HG03108 (cell line): ENCODE measurements around the gene ZSCAN32.

Experiments
- ATAC-seq: cut with Tn5 transposase; IDR thresholded peaks from one replicate; pipeline ENCODE4 v1.9.1; 2021; ENCODE audit warnings: moderate library complexity; ENCODE audit not compliant: unreplicated experiment

The ZSCAN32 gene

DNA sequence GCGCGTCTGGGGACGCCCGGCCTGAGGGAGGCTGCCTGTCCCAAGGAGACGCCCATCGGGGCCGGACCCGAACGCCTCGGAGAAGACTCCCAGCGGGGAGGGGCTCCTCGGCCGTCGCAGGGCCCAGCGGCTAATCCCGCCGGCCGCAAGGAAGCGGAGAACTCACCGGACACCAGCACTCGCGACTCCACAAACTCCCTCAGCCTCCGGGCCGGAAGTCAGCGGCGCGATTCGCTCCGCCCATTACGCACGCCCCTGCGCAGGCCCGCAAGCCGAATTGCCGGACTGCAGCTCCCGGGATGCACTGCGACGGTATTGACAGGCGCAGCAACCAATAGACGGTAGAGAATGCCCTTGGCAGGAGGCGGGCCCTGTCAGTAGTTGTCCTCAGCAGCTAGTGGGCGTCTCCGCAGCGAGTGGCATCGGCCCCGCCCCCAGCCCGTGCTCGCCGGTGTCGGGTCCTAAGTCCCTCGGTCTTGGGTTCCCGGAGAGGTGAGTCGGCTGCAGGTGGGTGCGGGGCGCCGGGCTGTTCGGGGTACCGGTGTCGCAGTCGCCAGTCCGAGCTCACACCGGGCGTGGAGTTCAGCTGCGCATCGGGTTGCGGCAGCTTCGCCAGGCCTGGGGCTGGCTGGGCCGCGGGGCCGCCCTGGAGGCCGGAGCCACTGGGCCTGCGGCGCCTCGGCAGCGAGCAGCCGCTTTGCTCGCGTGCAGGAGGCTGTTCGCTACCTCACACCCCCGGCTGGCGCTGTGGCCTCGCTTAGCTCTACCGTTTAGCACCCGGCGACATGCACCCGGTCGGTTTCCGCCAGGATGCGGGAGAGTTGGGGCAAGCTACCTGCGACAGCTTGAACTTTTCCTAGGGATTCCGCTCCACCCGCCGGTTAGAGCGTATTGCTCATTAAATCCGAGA lies at the start of gene ZSCAN32, which contains the start of gene ZNF174:
Gene ZSCAN32 (minus strand): TSS at position 226 of the 910 bp plus-strand sequence. CDS start 3,447 bp downstream, outside the sequence.
Gene ZNF174 (plus strand): TSS at position 437 of the 910 bp plus-strand sequence. CDS start 790 bp downstream, outside the sequence.
- peak; percentile 98 for ATAC-seq

DNA sequence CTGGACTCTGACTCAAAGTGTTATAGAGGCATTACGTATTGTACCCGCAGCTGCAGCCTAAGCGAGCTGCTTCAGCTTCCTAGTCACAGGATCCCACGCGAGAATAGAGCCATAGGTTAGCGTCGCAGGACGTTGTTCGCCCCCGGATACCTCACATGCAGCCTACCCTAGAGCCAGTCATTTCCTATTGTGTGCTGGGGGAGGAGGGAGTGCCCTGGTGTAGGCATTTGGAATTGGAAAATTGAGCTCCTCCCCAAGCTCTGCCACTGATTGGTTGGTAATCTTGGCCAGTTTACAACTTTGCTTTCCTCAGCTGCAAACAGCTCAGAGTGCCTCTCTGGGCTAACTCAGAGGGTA lies 43.2 kb upstream of the ZSCAN32 start:
- ATAC-seq, result peak; percentile 18

DNA sequence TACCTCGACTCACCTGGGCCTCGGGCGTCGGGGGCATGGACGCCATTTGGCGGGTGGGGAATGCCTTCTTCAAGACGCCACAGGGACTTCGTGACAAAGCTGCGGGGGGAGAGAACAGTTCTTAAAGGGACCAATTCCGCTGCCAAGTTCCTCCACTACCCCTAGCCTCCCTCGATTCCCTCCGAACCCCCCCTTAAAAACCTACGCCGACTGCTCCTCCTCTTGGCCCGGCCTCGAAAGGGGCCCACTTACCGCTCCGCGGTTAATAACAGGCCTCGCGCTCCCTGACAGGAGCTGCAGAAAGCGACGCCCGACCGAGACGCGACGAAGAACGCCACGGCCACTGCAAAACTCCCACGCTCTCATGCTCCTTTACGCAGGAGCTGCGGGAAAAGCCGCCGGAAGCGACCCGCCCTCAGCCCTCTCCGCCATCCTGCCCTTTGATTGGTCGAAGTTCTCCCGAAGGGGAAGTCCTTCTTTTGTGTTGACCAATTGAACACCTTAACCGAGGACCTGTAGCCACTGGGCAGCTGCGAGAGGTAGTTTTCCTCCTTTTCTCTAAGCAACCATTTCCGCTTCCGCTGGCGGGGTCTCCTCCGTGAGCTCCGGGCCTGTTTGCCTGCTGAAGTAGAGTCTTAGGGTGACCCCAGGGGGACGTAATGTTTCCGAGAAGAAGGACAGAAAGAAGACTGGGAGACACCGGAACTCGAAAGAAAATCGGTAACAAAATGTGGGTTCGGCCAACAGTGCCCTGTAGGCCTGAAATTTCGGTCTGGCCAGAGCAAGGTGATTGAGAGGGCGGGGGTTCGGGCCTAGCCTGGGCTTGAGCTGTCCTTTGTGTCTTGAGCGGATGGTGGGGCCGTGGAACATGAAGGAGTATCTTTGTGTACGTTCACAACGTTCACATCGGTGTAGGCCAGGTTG lies 42.6 kb upstream of the ZSCAN32 start, which contains the start of the genes NAA60 and ZNF597:
Gene NAA60 (plus strand): TSS at position 573 of the 924 bp plus-strand sequence. CDS start 32,548 bp downstream, outside the sequence.
Gene ZNF597 (minus strand): TSS at position 397 of the 924 bp plus-strand sequence. CDS start 351 bp downstream, at position 46.
- peak; percentile 89 for ATAC-seq

DNA sequence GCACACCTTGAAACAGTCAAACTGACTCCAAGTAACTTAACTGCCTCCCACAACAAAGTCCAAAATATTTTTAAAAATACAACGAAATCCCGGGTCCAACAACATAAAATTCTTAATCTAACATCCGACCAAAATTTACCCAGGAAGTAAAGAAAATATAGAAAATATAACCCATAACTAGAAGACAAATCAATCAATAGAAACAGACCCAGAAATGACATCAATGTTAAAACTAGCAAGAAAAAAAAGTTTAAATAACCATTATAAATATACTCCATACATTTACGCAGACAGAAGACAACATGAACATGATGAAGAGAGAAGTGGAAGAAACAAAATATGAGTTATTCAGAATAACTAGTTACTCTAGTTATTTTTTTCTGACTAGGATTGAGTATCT lies 38.8 kb upstream of the ZSCAN32 start:
- ATAC-seq, result no peak

DNA sequence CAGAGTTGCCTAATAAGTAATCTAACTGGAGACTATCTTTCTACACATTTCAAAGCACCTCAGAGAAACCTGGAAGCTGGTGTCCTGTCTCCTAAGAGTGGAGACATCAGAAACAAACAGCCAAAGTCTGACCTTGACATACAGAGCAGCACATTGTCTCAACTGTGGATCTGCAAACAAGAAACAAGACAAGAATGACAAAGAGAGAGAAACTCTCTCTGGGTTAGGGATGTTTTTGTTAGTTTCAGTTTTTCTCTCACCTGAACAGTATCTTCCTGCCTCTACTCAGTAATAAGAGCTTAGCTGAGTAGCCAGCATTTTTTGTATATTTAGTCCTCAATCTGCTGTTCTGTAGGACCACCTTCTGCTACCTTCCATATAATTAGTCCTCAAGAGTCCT lies 33.6 kb upstream of the ZSCAN32 start:
- no peak for ATAC-seq

DNA sequence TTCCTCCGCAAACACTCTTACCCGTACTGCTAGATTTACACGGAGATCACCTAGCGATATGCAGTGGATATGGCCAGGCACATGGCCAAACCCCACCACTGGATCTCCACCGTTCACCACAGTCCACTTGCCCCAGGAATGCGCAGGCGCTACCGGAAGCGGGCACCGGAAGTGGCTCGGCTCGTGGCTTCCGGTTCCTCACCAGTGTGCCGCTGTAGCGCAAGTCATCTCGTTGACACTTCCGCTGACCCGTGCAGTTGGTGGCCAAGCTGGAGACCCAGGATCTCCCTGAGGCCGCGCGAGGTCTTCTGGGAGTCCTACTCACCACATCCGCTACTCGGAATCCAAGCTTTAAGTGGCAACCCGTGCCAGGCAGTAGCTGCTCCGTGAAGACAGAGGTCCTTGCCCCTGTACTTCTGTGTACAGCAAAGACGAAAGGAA lies 31.0 kb upstream of the ZSCAN32 start:
- no peak for ATAC-seq

DNA sequence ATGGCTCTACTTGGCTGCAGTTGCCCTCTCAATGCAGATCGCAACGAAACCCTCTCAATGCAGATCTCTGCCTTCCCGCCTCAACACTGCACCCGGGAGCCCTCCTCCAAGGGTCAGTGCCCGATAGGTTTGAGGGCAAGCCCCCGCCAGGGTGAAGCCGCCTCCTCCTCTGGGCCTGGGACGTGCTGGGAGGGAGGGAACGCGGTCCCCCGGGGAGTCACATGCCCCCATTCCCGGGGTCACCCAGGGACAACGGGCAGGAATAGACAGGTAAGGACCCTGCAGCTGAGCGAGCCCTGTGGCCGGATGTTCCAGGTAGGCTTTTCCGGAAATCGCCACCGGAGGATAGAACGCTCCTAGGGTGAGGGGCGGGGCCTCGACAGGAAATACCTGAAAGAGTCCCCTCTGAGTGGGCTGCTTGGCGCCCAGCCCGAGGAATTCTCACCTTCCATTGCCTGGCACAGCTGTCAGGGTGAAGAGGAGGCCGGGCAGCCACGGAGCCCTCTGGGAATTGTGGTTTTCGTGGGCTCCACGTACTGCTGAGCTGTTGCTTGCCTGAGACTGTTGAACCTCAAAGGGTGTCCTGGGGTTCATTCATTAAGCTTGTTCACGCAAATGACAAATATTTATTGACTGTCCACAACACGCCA lies 13.1 kb upstream of the ZSCAN32 start:
- ATAC-seq, result no peak

DNA sequence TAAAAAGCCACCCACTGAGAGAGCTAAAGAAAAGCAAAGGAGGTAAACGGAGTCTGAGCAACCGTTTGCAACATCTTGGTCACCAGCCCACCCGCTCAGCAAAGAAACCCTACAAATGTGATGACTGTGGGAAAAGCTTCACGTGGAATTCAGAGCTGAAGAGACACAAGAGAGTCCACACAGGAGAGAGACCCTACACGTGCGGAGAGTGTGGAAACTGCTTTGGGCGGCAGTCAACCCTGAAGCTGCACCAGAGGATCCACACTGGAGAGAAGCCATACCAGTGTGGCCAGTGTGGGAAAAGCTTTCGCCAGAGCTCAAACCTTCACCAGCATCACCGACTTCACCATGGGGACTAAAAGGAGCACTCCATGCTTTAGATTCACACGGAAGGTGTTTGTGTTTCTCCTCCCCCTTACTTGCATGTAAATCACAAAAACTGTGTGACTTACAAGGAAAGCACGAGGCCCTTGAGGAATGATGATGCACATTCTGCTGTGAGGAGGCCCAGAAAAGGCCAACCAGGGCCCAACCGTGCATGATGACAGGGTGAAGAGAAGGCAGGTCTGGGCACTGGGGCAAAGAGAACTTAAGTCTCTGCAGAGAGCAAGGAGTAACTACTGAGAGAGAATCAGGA lies 7.9 kb upstream of the ZSCAN32 start:
- ATAC-seq, result no peak

DNA sequence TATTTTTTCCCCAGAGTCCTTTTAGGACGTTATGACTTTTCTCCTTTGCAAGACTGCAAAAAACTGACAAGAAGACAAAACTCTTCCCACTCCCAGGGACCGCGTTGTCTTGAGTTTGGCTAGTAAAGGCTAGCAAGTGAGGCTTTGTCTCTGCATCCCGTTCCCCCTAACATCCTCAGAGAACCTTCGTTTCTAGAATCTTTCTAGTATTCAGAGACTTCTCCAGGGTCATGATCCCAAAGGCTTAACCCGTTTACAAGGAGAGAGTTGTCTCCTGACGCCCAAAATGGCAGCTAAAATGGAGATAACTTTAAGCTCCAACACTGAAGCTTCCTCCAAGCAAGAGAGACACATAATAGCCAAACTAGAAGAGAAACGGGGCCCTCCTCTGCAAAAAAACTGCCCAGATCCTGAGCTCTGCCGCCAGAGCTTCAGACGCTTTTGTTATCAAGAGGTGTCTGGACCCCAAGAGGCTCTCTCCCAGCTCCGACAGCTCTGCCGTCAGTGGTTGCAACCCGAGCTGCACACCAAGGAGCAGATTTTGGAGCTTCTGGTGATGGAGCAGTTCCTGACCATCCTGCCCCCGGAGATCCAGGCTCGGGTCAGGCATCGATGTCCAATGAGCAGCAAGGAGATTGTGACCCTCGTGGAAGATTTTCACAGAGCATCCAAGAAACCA lies 1.1 kb upstream of the ZSCAN32 start:
- ATAC-seq, result no peak

DNA sequence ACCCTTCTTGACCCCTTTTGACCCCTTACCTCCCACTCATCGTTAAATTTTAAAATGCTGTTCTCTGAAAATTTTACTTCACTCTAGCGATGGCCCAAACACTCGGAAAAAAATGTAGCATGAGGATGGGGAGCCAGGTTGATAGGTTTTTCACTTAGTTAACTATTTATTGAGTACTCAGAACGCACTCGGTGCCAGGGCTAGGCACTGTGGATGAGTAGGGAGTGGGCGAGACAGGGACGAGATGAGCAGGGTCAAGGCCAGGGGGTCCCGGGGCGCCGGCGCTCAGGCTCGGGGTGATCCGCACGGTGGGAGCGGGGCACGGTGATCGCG lies 392 bp downstream of the ZSCAN32 start:
- ATAC-seq, result no peak

DNA sequence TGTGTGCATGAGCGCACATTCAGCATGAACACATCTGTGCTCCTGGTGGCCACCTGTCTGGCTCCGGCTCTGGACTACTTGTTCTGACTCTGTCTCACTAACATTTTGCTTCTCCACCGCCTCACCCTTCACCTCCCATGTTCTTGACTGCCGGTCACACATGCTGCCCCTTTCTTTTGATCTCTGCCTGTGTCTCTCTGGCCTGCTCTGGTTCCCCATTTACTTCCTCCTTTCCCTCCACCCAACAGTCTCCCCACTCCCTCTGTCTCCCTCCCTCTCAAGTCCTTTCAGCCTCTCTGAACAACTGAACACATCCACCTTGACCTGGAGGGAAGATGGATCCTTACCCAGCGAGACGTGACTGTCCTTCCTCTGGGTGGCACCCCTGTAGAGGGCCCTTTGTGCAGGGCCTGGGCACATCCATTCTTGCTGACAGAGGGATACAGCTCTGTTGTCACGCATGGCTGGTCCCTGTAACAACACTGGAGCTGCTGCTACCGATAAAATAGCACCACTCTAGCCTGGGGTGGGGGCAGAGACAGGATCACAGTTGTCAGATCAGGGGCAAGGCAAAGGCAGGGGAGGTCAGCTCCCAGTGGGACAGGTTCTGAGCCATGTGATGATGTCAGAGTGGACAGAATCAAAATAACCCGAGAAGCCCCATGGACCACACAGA lies 11.0 kb downstream of the ZSCAN32 start:
- ATAC-seq, result no peak

DNA sequence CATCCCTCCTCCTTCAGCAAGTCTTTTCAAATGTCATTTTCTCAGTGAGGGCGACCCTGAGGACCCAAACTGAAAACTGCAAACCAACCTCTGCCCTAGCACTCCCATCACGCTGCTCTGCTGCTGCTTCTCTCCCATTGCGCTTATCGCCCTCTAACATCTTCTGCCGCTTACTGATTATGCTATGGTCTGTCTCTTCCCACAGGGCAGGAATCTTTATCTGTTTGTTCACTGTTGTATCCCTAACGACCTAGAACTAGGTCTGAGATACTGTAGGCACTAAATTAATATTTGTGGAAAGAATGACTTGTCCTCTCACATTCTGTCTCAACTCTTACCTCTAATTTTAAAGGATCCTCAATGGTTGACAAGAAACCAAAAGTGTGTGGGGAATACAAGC lies 12.5 kb downstream of the ZSCAN32 start:
- ATAC-seq, result no peak

DNA sequence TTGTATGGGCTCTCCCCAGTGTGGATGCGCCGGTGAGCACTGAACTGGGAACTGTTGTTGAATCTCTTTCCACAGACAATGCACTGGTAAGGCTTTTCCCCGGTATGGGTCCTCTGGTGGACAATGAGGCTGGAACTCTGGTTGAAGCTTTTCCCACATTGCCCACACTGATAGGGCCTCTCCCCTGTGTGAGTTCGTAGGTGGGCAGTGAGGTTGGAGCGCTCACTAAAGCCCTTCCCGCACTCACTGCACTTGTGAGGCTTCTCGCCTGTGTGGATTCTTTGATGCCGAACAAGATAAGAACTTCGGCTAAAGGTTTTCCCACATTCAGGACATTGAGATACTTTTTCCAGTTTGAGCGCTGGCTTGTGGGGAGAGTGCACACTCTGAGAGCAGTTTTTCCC lies 17.8 kb downstream of the ZSCAN32 start:
- ATAC-seq, result no peak

DNA sequence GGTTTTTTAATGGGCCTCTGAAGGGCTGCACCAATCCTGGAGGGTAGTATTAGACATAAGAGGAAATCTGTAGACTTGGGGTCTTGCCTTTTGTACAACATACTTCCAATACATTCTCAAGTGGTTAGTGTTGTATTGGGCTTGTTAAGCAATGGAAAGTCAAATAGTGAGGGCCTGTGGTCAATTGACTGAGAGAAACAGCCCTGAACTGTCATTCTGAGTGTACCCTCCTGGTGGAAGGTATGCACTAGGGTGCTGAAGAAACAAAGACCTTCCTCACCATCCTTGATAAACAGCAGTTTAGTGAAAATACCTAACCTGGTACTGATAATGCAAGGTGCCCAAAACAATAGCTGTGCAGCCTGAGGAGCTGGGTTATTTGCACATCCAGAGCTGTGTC lies 22.9 kb downstream of the ZSCAN32 start:
- ATAC-seq, result no peak

DNA sequence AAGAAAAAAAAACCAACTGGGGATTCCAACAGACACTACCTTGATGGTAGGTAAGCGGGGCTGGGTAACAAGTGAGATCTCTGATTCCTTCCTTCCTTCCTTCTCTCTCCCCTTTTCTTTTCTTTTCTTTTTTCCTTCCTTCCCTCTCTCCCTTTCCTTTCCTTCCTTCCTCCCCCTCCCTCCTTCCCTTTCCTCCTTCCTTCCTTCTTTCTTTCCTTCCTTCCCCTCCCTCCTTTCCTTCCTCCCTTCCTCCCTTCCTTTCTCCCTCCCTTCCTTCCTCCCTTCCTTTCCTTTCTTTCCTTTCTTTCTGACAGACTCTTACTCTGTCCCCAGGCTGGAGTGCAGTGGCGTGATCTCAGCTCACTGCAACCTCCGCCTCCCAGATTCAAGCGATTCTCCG lies 25.1 kb downstream of the ZSCAN32 start:
- no peak for ATAC-seq

DNA sequence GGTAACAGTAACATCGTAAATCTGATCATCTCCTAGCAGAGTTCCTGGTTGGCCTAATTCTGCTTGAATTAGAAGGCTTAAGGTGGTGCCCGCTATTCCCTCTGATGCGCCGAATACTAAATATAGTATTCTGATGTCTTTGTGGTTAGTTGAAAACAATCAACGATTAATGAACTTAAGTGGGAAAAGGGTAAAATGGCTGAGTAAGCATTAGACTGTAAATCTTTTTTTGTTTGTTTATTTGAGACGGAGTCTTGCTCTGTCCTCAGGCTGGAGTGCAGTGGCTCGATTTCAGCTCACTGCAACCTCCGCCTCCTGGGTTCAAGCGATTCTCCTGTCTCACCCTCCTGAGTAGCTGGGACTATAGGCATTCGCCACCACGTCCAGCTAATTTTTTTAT lies 31.7 kb downstream of the ZSCAN32 start:
- no peak for ATAC-seq

DNA sequence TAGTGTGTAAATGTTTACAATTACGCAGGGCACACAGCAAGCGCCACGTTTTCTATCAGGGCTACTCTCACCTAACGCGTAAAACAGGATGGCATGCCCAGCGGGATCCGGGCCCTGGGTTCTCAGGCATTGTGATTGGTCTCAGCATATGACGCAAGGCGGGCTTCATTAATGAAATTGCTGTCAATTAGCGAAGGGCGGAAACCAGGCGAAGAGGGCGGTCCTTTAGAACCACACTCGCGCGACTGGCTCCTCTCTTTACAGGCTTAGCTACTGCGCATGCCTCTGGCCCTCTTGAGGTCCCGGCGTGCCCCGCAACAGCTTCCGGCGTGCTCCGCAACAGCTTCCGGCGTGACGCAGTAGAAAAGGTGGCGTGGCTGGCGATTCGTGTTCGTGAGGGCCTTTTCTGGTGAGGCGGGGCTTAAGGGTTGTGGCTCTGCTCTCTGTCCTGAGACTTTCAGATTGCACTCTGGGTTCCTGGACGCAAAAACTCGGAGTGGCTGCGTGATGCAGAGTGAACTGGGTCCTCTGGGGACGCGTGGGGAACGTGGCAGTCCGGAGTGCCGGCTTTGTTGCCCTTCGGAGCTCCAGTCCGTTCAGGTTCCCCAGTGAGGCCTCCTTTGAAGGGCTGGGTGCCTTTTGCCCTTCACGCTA lies 35.9 kb downstream of the ZSCAN32 start:
- ATAC-seq, result no peak

DNA sequence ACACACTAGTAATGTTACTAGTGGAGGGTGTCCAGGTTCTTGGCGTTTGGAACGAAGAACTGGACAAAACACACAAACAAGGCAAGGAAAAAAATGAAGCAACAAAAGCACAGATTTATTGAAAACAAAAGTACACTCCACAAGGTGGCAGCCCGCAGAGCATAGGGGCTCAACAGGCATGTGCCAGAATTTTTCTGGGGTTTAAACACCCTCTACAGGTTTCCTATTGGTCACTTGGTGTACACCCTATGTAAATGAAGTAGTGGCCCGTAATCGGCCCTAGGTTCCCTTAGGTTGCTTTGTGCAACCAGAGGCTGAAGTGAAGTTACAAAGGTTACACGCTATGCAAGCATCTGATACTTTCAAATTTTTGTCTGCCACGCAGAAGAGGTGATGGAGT lies 37.0 kb downstream of the ZSCAN32 start:
- no peak for ATAC-seq

DNA sequence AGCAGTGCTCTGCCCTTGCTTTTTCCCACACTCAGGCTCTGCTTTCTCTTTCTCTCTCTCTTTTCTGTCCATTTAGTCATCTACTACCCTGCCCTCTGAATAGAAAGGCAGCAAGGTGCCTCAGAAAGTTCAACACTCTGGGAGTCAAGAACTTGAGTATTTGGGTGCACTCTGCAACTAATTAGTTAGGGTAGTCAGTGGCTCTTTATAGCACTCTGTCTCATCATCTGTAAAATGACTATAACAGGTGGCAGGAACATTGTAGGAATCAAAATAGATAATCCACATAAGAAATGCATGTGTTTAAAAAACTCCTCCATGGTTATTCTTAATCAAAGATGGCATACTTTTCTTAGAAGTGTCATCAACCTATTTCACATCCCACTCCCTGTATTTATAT lies 37.9 kb downstream of the ZSCAN32 start:
- ATAC-seq, result no peak
